ENCODE data around the gene SOBP. TPM values are rescaled to one million over a fixed set of nuclear protein-coding genes. Genes with fewer than 3 reads are reported as not detected.

Gene SOBP
- total RNA-seq, 1 donor from 2014 or later: 6.8 TPM

GRCh38 chr6:107658920-107659865, 169.3 kb downstream of the SOBP start:
- no peak for ATAC-seq
- no peaks in the 10 kb centered on the region for H3K9me3 ChIP-seq
- no peaks in the 10 kb centered on the region for H3K27me3 ChIP-seq
- TF ChIP-seq CTCF (IDR thresholded peaks at IDR 0.05): no peak
- H3K4me1 ChIP-seq: peaks cover 19% of the 10 kb centered on the region
- intact Hi-C loops (cut with DNase I): no loop called here
- H3K36me3 ChIP-seq: no peaks in the 10 kb centered on the region
- H3K4me3 ChIP-seq: no peak overlapping the region
- no peak overlapping the region for H3K27ac ChIP-seq
- no peak for DNase-seq

GRCh38 chr6:107660839-107661238, 170.9 kb downstream of the SOBP start:
- Histone ChIP-seq H3K36me3 (no peaks in the 10 kb centered on the region), H3K4me3 (no peak overlapping the region), H3K9me3 (no peaks in the 10 kb centered on the region), H3K27me3 (no peaks in the 10 kb centered on the region), H3K27ac (no peak overlapping the region), H3K4me1 (peaks cover 18% of the 10 kb centered on the region)
- ATAC-seq (no peak), DNase-seq (no peak)
- intact Hi-C loops (cut with DNase I): no loop called here
- TF ChIP-seq CTCF (IDR thresholded peaks at IDR 0.05): no peak

GRCh38 chr6:107661291-107661690, 171.4 kb downstream of the SOBP start:
- Histone ChIP-seq H3K4me3 (no peak overlapping the region), H3K27ac (no peak overlapping the region), H3K27me3 (no peaks in the 10 kb centered on the region), H3K4me1 (peaks cover 17% of the 10 kb centered on the region), H3K9me3 (no peaks in the 10 kb centered on the region), H3K36me3 (no peaks in the 10 kb centered on the region)
- intact Hi-C loops (cut with DNase I): no loop called here
- DNase-seq: no peak
- no peak for ATAC-seq
- TF ChIP-seq CTCF (IDR thresholded peaks at IDR 0.05): no peak

DNA sequence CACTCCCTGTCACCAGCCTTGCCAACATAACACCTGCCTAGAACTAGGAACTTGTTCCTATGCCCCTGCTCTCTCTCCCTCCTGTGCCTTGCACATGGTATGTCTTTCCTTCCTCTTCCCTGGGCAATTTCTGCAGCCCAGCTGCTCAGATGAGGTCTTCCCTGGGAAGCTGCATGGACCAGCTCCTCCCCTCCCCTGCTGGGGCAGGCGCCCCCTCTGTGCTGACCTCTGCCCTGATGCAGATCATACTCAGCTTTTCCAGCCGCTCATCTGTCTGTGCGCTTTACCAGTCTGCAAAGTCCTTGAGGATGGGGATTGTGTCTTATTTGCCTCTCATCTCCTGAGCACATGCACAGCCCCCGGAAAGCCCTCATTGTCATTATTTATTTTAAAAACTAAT, 172.4 kb downstream of the SOBP start:
- peaks cover 11% of the 10 kb centered on the region for H3K4me1 ChIP-seq
- intact Hi-C loops (cut with DNase I): no loop called here
- no peak for ATAC-seq
- no peak overlapping the region for H3K27ac ChIP-seq
- no peak overlapping the region for H3K4me3 ChIP-seq
- H3K27me3 ChIP-seq: no peaks in the 10 kb centered on the region
- TF ChIP-seq CTCF (IDR thresholded peaks at IDR 0.05): no peak
- DNase-seq: no peak
- H3K9me3 ChIP-seq: no peaks in the 10 kb centered on the region
- no peaks in the 10 kb centered on the region for H3K36me3 ChIP-seq

DNA sequence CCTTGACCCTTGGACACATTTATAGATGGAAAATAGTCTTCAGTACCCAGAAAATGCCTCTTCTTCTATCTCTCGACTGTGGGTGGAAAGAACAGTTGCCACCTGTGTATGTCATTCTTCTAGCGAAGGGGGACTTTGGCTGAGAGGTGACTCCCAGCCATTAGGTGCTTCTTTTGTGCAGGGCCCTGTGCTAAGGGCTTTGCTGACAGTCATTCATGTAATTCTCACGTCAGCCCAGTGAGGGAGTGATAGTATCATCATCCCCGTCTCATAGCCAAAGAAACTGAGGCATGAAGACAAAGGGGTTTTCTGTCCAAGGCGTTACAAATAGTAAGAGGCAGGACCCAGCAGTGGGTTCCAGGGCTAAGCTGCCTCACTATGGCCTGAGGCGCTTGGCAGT, 173.4 kb downstream of the SOBP start:
- no peak for ATAC-seq

More for the DNA sequence above, 173.4 kb downstream of the SOBP start:
- Histone ChIP-seq H3K36me3 (no peaks in the 10 kb centered on the region), H3K9me3 (no peaks in the 10 kb centered on the region), H3K27ac (no peak overlapping the region), H3K27me3 (no peaks in the 10 kb centered on the region), H3K4me3 (no peak overlapping the region), H3K4me1 (peaks cover 3% of the 10 kb centered on the region)
- no peak for DNase-seq
- intact Hi-C loops (cut with DNase I): no loop called here
- no peak for TF ChIP-seq CTCF (IDR thresholded peaks at IDR 0.05)
